H7 (cell line): ENCODE results near the gene LTO1. TPM values are rescaled to one million over a fixed set of nuclear protein-coding genes. Genes with fewer than 3 reads are reported as not detected.
"Not testable (repeated sequence)": the region's sequence is repeated elsewhere in the genome, so short reads cannot be mapped to it uniquely, and the experiment has no call there.

Experiments used
- DNase-seq: peaks from one replicate; pipeline ENCODE4 v3.0.0; 2012
- H3K27me3 ChIP-seq: 2 replicates; pipeline ENCODE4 v1.6.0; 2011; ENCODE audit warnings: mild to moderate bottlenecking, low read length; ENCODE audit not compliant: control insufficient read depth, insufficient read depth
- H3K36me3 ChIP-seq: replicated peaks from 2 replicates; pipeline ENCODE4 v1.5.1; 2011; ENCODE audit warnings: low read length; ENCODE audit not compliant: control insufficient read depth, insufficient read depth
- H3K4me3 ChIP-seq: 2 replicates; pipeline ENCODE4 v1.5.1; 2011; ENCODE audit warnings: low read depth, mild to moderate bottlenecking, control low read depth, low read length, moderate library complexity; ENCODE audit not compliant: insufficient read depth
- total RNA-seq: library from RNA; depleted of rRNA; stranded (reverse); fragments of >200 nt; shearing (Covaris generic); gene quantifications from 2 replicates; pipeline ENCODE4 v1.2.3, GENCODE V29; 2014

Gene LTO1
- total RNA-seq, 1 experiment from 2014 or later: 12.3 TPM

DNA sequence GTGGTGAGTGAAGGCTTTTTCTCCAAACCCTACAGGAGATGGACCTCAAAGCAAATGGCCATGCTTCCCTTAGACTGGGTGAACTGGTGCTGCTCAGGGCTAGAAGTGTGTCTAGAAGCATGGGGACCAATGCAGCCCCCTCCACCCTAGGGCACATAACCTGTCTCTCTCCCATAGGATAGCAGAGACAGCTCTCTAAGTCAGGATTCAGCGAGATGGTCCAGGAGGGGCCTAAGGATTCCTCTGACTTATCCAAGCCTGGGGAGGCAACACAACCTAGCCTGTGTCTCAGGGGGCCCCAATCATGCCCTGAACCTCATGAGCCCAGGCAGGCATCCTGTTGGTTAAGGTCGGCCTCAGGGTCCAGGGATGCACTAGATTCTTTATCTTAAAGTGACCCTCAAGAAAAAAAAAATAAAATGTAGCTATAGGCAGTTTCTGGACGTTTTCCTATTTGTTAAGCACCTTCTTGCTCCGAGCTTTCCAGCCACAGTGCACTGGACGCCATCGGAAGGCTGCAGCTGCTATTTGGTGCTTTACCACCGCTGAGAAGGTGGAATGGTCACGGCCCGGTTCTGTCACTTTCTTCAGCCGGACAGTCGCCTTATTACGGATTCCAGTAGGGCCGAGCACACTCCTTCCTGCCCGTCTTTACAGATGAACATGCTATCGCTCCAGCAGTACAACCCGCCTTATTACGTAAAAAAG is 39.2 kb downstream of the LTO1 start:
- Histone ChIP-seq H3K27me3 (peaks cover 22% of the 10 kb centered on the region), H3K4me3 (peak overlapping the region; percentile 53), H3K36me3 (no peaks in the 10 kb centered on the region)
- DNase-seq: peak; percentile 45

GRCh38 chr11:69635195-69635594 is 40.0 kb downstream of the LTO1 start:
- H3K27me3 ChIP-seq: peaks cover 22% of the 10 kb centered on the region
- DNase-seq: peak; percentile 11
- no peak overlapping the region for H3K4me3 ChIP-seq

DNA sequence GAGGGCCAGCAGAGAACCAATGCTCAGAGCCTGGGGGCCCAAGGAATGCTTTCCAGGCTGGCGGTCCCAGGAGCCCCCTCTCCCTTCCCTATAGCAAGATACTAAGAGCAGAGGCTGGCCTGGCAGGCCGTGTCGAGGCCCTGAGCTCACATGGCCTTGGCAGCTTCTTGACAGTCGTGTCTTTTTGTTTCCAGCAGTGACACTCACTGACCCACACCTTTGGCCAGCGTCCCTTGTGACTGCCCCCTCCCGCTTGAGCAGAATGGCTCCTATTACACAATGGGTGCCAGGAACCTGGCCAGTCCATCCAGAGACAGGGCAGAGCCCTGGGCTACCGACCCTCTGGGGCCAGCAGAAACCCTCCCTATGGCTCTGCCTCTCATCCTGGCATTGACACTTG is 40.6 kb downstream of the LTO1 start:
- Histone ChIP-seq H3K27me3 (peaks cover 22% of the 10 kb centered on the region), H3K4me3 (no peak overlapping the region), H3K36me3 (no peaks in the 10 kb centered on the region)
- DNase-seq: no peak

More at GRCh38 chr11:69635195-69635594, 40.0 kb downstream of the LTO1 start:
- no peaks in the 10 kb centered on the region for H3K36me3 ChIP-seq

GRCh38 chr11:69634069-69634468 is 41.1 kb downstream of the LTO1 start:
- no peaks in the 10 kb centered on the region for H3K36me3 ChIP-seq
- no peak overlapping the region for H3K4me3 ChIP-seq
- no peak for DNase-seq
- H3K27me3 ChIP-seq: peaks cover 22% of the 10 kb centered on the region

GRCh38 chr11:69632900-69633299 is 42.3 kb downstream of the LTO1 start:
- peaks cover 21% of the 10 kb centered on the region for H3K27me3 ChIP-seq
- H3K4me3 ChIP-seq: no peak overlapping the region
- no peak for DNase-seq
- no peaks in the 10 kb centered on the region for H3K36me3 ChIP-seq

GRCh38 chr11:69630424-69630823 is 44.7 kb downstream of the LTO1 start:
- no peak for DNase-seq
- Histone ChIP-seq H3K36me3 (no peaks in the 10 kb centered on the region), H3K27me3 (peaks cover under 1% of the 10 kb centered on the region; the same call in 1 of the 2 replicates), H3K4me3 (no peak overlapping the region)

DNA sequence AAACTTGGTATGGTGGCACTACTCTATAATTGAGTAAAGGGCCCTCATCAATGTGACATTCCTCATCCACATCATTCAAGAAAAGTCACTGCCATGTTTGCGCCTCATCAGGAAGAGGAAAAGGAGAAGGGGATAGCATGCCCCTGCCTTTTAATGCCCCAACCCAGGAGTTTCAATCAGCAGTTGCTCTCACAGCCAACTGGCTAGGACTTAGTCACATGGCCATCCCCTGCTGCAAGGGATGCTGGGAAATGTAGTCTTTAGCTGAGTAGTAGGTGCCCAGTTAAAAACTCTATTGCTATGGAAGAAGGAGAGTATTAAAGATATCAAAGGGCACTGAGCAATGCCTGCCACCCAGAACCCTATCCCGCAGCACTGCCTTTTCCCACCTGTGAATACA is 45.1 kb downstream of the LTO1 start:
- Histone ChIP-seq H3K4me3 (no peak overlapping the region), H3K27me3 (no peaks in the 10 kb centered on the region), H3K36me3 (no peaks in the 10 kb centered on the region)
- peak; percentile 87 for DNase-seq

DNA sequence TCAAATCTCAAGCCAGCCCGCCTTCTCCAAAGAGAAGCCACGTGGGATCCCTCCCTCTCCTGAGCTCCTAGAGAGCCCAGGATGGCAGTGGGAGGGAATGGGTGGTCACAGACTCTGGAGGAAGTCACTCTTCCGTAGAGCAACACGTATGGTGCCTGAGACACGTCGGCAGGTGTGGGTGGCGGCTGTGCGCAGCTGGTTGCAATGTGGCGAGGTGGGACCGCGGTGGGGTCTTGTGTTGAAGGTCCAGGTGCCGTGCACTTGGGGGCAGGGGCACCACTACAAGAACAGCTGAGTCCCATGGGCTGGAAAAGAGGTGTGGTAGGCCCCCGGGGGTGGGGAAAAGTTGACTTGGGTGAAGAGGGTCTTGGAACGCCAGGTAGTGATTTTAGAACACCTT is 47.6 kb downstream of the LTO1 start:
- Histone ChIP-seq H3K36me3 (no peaks in the 10 kb centered on the region), H3K27me3 (no peaks in the 10 kb centered on the region), H3K4me3 (no peak overlapping the region)
- no peak for DNase-seq

DNA sequence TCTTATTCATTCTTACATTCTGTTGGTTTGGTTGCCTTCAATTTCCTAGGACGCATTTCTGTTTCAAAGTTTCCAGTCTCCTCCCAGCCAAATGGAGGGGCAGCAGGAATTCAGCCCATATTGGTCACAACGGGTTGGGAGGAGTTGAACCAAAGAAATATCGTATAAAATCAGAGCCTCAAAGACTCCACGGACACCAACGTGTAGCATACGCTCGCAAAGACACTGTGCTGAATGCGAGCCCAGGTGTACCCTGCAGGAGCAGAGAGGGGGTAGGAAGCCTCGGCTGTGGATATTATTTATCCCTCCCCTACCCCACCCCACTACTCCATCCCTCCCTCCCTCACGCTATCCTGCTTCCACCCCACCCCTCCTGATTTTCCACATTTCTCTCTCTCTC is 49.7 kb downstream of the LTO1 start:
- no peaks in the 10 kb centered on the region for H3K27me3 ChIP-seq
- H3K36me3 ChIP-seq: no peaks in the 10 kb centered on the region
- DNase-seq: no peak
- no peak overlapping the region for H3K4me3 ChIP-seq

- DNase-seq: no peak
- H3K4me3 ChIP-seq: no peak overlapping the region
- no peaks in the 10 kb centered on the region for H3K36me3 ChIP-seq
- H3K27me3 ChIP-seq: no peaks in the 10 kb centered on the region
These were observed 50.9 kb downstream of the LTO1 start for GRCh38 chr11:69624293-69624692.

GRCh38 chr11:69622097-69622681 is 53.0 kb downstream of the LTO1 start:
- not testable (repeated sequence) for DNase-seq, H3K4me3 ChIP-seq, H3K27me3 ChIP-seq, H3K36me3 ChIP-seq

DNA sequence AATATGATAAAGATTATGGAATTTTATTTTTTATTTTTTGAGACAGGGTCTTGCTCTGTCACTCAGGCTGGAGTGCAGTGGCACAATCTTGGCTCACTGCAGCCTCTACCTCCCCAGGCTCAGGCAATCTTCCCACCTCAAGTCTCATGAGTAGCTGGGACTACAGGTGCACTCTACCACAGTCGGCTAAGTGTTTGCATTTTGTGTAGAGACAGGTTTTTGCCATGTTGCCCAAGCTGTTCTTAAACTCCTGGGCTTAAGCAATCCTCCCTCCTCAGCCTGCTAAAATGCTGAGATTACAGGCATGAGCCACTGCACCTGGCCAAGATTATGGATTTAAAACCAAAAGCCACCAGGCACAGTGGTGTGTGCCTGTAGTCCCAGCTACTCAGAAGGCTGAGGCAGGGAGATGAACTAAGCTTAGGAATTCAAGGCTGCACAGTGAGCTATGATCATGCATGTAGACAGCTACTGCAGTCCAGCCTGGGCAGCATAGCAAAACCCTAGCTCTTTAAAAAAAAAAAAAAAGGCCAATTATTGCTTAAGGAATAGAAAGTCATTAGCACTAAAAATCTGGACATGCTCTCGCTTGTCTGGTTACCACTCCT is 54.4 kb downstream of the LTO1 start:
- Histone ChIP-seq H3K27me3 (no peaks in the 10 kb centered on the region), H3K36me3 (no peaks in the 10 kb centered on the region), H3K4me3 (no peak overlapping the region)
- no peak for DNase-seq

DNA sequence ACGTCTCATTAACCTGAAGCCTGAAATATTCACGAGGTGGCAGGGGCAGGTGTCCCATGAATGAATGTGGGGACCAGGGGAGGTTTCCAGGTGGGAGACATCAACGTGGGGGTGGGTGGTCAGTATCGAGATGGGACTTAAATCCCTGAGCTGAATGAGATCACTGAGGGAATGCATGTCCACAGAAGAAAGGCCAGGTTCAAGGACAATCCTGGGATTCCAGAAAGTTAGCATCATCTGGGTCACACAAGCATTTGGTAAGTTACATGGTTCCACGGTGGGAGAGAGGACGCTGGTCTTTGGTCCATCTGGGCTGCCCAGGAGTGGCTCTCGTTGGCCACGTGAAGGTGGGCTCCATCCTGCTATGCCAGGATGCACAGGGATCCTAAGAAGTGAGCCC is 56.9 kb downstream of the LTO1 start:
- no peaks in the 10 kb centered on the region for H3K27me3 ChIP-seq
- no peaks in the 10 kb centered on the region for H3K36me3 ChIP-seq
- no peak overlapping the region for H3K4me3 ChIP-seq
- DNase-seq: no peak

- Histone ChIP-seq H3K4me3 (no peak overlapping the region), H3K36me3 (no peaks in the 10 kb centered on the region), H3K27me3 (no peaks in the 10 kb centered on the region)
- DNase-seq: no peak
These were observed 57.5 kb downstream of the LTO1 start for GRCh38 chr11:69617682-69618081.

DNA sequence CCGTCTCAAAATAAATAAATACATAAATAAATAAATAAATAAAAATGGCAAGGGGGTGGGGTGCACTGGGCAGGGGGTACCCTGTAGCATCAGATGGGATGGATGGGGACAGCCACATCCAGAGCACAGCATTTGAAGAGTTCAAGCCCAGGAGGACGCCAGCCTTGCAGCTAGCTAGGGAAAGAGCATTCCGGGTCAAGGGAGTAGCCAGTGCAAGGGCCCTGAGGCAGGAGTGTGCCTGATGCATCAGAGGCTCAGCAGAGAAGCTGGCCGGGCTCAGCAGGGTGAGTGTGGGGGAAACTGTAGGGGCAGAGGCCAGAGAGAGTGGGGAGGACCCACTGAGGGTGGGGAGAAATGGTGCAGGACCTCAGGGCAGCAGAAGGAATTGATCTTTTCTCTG is 57.9 kb downstream of the LTO1 start:
- Histone ChIP-seq H3K36me3 (no peaks in the 10 kb centered on the region), H3K4me3 (no peak overlapping the region), H3K27me3 (no peaks in the 10 kb centered on the region)
- no peak for DNase-seq
